Left ventricle myocardium inferior (tissue), 1 donor: Measurements from ENCODE around the gene CCDC86. TPM values are rescaled to one million over a fixed set of nuclear protein-coding genes. Genes with fewer than 3 reads are reported as not detected.

Experiments
- DNase-seq: peaks from one replicate; pipeline ENCODE4 v3.0.0-alpha.2; 2020
- H3K27ac ChIP-seq: fragments of 200-600 bp; replicated peaks from 2 replicates; pipeline ENCODE4 v1.8.0; 2021
- H3K27me3 ChIP-seq: fragments of 200-600 bp; 2 replicates; pipeline ENCODE4 v1.8.0; 2021; ENCODE audit warnings: low read depth
- H3K36me3 ChIP-seq: fragments of 200-600 bp; 2 replicates; pipeline ENCODE4 v1.8.0; 2021
- H3K4me1 ChIP-seq: fragments of 200-600 bp; 2 replicates; pipeline ENCODE4 v1.8.0; 2021
- H3K4me3 ChIP-seq: fragments of 200-600 bp; 2 replicates; pipeline ENCODE4 v1.8.0; 2021; ENCODE audit warnings: mild to moderate bottlenecking, moderate library complexity
- H3K9me3 ChIP-seq: fragments of 200-600 bp; replicated peaks from 2 replicates; pipeline ENCODE4 v1.8.0; 2021
- CTCF ChIP-seq: fragments of 200-600 bp; IDR thresholded peaks from 2 replicates; pipeline ENCODE4 v1.8.0; 2021; ENCODE audit warnings: antibody characterized with exemption, mild to moderate bottlenecking, borderline replicate concordance
- intact Hi-C: fragments of 100-400 bp; cut with micrococcal nuclease; formaldehyde crosslinking; loops from one replicate; pipeline ENCODE4 v1.11.0; 2022
- total RNA-seq: library from RNA; stranded (reverse); fragmentation: NEBNext Ultra II Directional; extraction: Animal tissue kit (Norgen Biotek cat#: 25700); gene quantifications from one replicate; pipeline ENCODE4 v1.2.1, GENCODE V29; 2021
- donor health status: DM: no; HTN: yes; CAD: no; lungs with severe emphysema.

Gene CCDC86
- total RNA-seq, 1 donor from 2014 or later, result 9.3 TPM

GRCh38 chr11:60890696-60891095, 48.8 kb downstream of the CCDC86 start:
- Histone ChIP-seq H3K36me3 (peaks cover 33% of the 10 kb centered on the region), H3K4me3 (no peak overlapping the region), H3K9me3 (no peaks in the 10 kb centered on the region), H3K27me3 (no peaks in the 10 kb centered on the region), H3K4me1 (peaks cover 22% of the 10 kb centered on the region), H3K27ac (peak overlapping the region; percentile 72)
- no peak for TF ChIP-seq CTCF
- intact Hi-C loops, result no loop called here
- DNase-seq, result no peak

- H3K27me3 ChIP-seq, result no peaks in the 10 kb centered on the region
- H3K36me3 ChIP-seq, result peaks cover 38% of the 10 kb centered on the region
- intact Hi-C loops, result no loop called here
- peaks cover 22% of the 10 kb centered on the region for H3K4me1 ChIP-seq
- DNase-seq, result no peak
- no peak for TF ChIP-seq CTCF
- H3K4me3 ChIP-seq, result no peak overlapping the region
- H3K9me3 ChIP-seq, result no peaks in the 10 kb centered on the region
- peak overlapping the region; percentile 72 for H3K27ac ChIP-seq
These were observed 49.3 kb downstream of the CCDC86 start for GRCh38 chr11:60891103-60891741.

GRCh38 chr11:60895687-60896086, 53.8 kb downstream of the CCDC86 start:
- DNase-seq, result no peak
- Histone ChIP-seq H3K4me3 (no peak overlapping the region), H3K4me1 (peaks cover 14% of the 10 kb centered on the region), H3K27ac (no peak overlapping the region), H3K9me3 (no peaks in the 10 kb centered on the region), H3K27me3 (no peaks in the 10 kb centered on the region), H3K36me3 (peaks cover 79% of the 10 kb centered on the region)
- no peak for TF ChIP-seq CTCF
- intact Hi-C loops, result loop anchor here (5.0 kb wide), 1 partner anchor 63 kb away; no protein-coding TSS in a partner anchor

GRCh38 chr11:60897496-60897895, 55.6 kb downstream of the CCDC86 start:
- no peak for TF ChIP-seq CTCF
- Histone ChIP-seq H3K36me3 (peaks cover 96% of the 10 kb centered on the region), H3K4me1 (peaks cover 18% of the 10 kb centered on the region), H3K27me3 (no peaks in the 10 kb centered on the region), H3K27ac (no peak overlapping the region), H3K4me3 (no peak overlapping the region), H3K9me3 (no peaks in the 10 kb centered on the region)
- intact Hi-C loops, result loop anchor here (5.0 kb wide), 1 partner anchor 65 kb away; no protein-coding TSS in a partner anchor
- DNase-seq, result no peak

- no peak for DNase-seq
- no peaks in the 10 kb centered on the region for H3K27me3 ChIP-seq
- TF ChIP-seq CTCF, result peak; percentile 98
- peaks cover 26% of the 10 kb centered on the region for H3K4me1 ChIP-seq
- H3K9me3 ChIP-seq, result no peaks in the 10 kb centered on the region
- intact Hi-C loops, result loop anchor here (5.0 kb wide), 1 partner anchor 67 kb away; no protein-coding TSS in a partner anchor
- H3K27ac ChIP-seq, result no peak overlapping the region
- H3K4me3 ChIP-seq, result no peak overlapping the region
- H3K36me3 ChIP-seq, result peaks cover 92% of the 10 kb centered on the region
These were observed 57.4 kb downstream of the CCDC86 start for GRCh38 chr11:60899046-60899936.
